ENCODE measurements around the gene ELOVL4.

DNA sequence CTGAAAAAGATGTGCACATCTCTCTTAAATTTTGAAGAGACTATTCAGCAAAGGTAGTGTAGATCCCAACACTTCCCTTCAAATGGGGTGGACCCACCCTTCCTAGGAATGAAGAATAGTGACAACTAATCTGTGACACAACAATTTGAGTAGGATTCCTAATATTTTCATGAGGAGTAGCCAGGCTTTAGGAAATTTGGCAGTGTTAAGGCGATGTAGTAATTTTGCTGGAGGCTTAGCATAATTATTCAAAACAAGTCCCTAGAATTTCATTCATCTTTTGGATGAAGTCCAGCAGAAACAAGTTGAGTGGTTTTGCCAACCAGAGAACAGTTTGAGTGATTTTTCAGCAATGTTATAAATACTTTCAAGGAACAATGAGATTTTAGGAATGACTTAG lies 52.4 kb downstream of the ELOVL4 start:
- TF ChIP-seq, protein P1, sequence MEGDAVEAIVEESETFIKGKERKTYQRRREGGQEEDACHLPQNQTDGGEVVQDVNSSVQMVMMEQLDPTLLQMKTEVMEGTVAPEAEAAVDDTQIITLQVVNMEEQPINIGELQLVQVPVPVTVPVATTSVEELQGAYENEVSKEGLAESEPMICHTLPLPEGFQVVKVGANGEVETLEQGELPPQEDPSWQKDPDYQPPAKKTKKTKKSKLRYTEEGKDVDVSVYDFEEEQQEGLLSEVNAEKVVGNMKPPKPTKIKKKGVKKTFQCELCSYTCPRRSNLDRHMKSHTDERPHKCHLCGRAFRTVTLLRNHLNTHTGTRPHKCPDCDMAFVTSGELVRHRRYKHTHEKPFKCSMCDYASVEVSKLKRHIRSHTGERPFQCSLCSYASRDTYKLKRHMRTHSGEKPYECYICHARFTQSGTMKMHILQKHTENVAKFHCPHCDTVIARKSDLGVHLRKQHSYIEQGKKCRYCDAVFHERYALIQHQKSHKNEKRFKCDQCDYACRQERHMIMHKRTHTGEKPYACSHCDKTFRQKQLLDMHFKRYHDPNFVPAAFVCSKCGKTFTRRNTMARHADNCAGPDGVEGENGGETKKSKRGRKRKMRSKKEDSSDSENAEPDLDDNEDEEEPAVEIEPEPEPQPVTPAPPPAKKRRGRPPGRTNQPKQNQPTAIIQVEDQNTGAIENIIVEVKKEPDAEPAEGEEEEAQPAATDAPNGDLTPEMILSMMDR (IDR thresholded peaks at IDR 0.05; ENCODE audit: insufficient read depth, low read length, poor library complexity, severe bottlenecking) = no peak
- TF ChIP-seq EZH2phosphoT487 (conservative IDR thresholded peaks at IDR 0.05; ENCODE audit: low read length) = no peak

All from SU-DHL-6 (cell line).